ENCODE data around the gene PSMA1. TPM values are rescaled to one million over a fixed set of nuclear protein-coding genes. Genes with fewer than 3 reads are reported as not detected.

PSMA1 gene
- total RNA-seq, 1 experiment from 2014 or later: 217 TPM

DNA sequence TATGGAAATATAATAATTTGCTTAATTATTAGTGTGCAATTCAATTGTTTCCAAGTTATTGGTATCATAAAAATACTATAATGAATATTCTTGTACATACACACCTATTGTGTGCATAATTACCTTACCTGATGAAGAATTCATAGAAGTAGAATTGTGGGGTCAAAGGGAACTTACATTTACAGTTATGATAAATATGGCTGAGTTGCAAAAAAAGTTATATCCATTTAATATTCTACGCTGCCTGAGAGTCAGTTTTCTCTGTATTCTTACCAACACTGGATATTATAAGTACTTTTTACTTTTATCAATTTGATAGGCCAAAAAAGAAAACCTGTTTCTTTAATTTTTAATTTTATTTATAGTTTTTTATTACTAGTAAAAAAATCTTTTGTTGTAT lies 2.1 kb upstream of the PSMA1 start:
- no peak overlapping the region for H2AFZ ChIP-seq (ENCODE audit: low read length)

GRCh38 chr11:14520747-14521151 lies 563 bp upstream of the PSMA1 start:
- H2AFZ ChIP-seq (ENCODE audit: low read length): peak overlapping the region; percentile 100
- H3K79me2 ChIP-seq (ENCODE audit: low read length): peaks cover 35% of the 10 kb centered on the region
- no peaks in the 10 kb centered on the region for H3K9me3 ChIP-seq (ENCODE audit: low read length)
- peaks cover 15% of the 10 kb centered on the region; the same call in 1 of the 2 replicates for H3K36me3 ChIP-seq (ENCODE audit: insufficient read depth, low read length)
- H3K4me2 ChIP-seq (ENCODE audit: low read depth, low read length, poor library complexity, severe bottlenecking): peak overlapping the region; percentile 100
- H3K9me2 ChIP-seq (replicated peaks; ENCODE audit: insufficient read depth, low read length): no peaks in the 10 kb centered on the region
- DNase-seq: peak; percentile 42
- H3K27me3 ChIP-seq (ENCODE audit: low read length): no peaks in the 10 kb centered on the region
- peaks cover 12% of the 10 kb centered on the region; the same call in 1 of the 2 replicates for H4K20me1 ChIP-seq (ENCODE audit: insufficient read depth, low read depth, low read length)
- peak overlapping the region; percentile 95 for H3K4me3 ChIP-seq (ENCODE audit: low read length)
- peak overlapping the region; percentile 88 for H3K9ac ChIP-seq (ENCODE audit: low read length)
- 0 out of 2 replicates have a peak overlapping the region, but pooled peaks have one; percentile 41 for H3K27ac ChIP-seq (ENCODE audit: low read length)
- H3K4me1 ChIP-seq (ENCODE audit: low read length): peaks cover 19% of the 10 kb centered on the region

More for the DNA sequence above, 2.1 kb upstream of the PSMA1 start:
- H3K9me3 ChIP-seq (ENCODE audit: low read length): no peaks in the 10 kb centered on the region
- H3K79me2 ChIP-seq (ENCODE audit: low read length): peaks cover 30% of the 10 kb centered on the region
- no peaks in the 10 kb centered on the region for H3K9me2 ChIP-seq (replicated peaks; ENCODE audit: insufficient read depth, low read length)
- H3K4me3 ChIP-seq (ENCODE audit: low read length): no peak overlapping the region
- no peaks in the 10 kb centered on the region for H3K27me3 ChIP-seq (ENCODE audit: low read length)
- no peak overlapping the region for H3K9ac ChIP-seq (ENCODE audit: low read length)
- H3K36me3 ChIP-seq (ENCODE audit: insufficient read depth, low read length): peaks cover 6% of the 10 kb centered on the region; the same call in 1 of the 2 replicates
- peaks cover 12% of the 10 kb centered on the region; the same call in 1 of the 2 replicates for H4K20me1 ChIP-seq (ENCODE audit: insufficient read depth, low read depth, low read length)
- H3K27ac ChIP-seq (ENCODE audit: low read length): no peak overlapping the region
- DNase-seq: no peak
- peaks cover 19% of the 10 kb centered on the region for H3K4me1 ChIP-seq (ENCODE audit: low read length)
- H3K4me2 ChIP-seq (ENCODE audit: low read depth, low read length, poor library complexity, severe bottlenecking): no peak overlapping the region

- Histone ChIP-seq H3K4me3 (ENCODE audit: low read length) (peak overlapping the region; percentile 95), H3K9me2 (replicated peaks; ENCODE audit: insufficient read depth, low read length) (no peaks in the 10 kb centered on the region), H3K27ac (ENCODE audit: low read length) (peak overlapping the region; percentile 69), H3K4me2 (ENCODE audit: low read depth, low read length, poor library complexity, severe bottlenecking) (peak overlapping the region; percentile 100), H3K27me3 (ENCODE audit: low read length) (no peaks in the 10 kb centered on the region), H4K20me1 (ENCODE audit: insufficient read depth, low read depth, low read length) (peaks cover 12% of the 10 kb centered on the region; the same call in 1 of the 2 replicates), H3K9me3 (ENCODE audit: low read length) (no peaks in the 10 kb centered on the region), H3K4me1 (ENCODE audit: low read length) (peaks cover 19% of the 10 kb centered on the region), H3K36me3 (ENCODE audit: insufficient read depth, low read length) (peaks cover 21% of the 10 kb centered on the region; the same call in 1 of the 2 replicates), H2AFZ (ENCODE audit: low read length) (peak overlapping the region; percentile 100; the same call in 1 of the 2 replicates), H3K9ac (ENCODE audit: low read length) (peak overlapping the region; percentile 88), H3K79me2 (ENCODE audit: low read length) (peaks cover 40% of the 10 kb centered on the region)
- no peak for DNase-seq
Measured at GRCh38 chr11:14519597-14519916, 629 bp downstream of the PSMA1 start.

GRCh38 chr11:14518820-14519219 lies 1.4 kb downstream of the PSMA1 start:
- H3K79me2 ChIP-seq (ENCODE audit: low read length): peaks cover 46% of the 10 kb centered on the region
- peak overlapping the region; percentile 95 for H3K4me3 ChIP-seq (ENCODE audit: low read length)
- H3K9me2 ChIP-seq (replicated peaks; ENCODE audit: insufficient read depth, low read length): no peaks in the 10 kb centered on the region

DNA sequence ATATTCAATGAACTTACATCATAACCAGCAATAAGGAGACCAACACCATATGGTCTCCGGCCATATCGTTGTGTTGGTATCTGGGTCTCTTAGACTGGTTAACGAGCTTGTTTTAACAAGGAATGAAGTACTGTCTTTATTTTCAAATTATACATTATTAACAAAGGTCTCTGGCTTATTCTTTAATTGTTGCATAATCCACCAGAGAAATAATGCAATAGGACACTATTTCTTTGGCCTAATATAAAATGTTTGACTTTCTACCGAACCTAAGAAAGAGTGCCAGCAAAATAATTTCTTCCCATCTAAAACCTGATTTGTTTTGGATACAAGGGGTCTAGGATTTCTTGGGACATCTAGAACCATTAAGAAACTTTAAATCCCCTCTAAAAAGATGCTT lies 6.4 kb downstream of the PSMA1 start:
- Histone ChIP-seq H3K9me2 (replicated peaks; ENCODE audit: insufficient read depth, low read length) (no peaks in the 10 kb centered on the region), H4K20me1 (ENCODE audit: insufficient read depth, low read depth, low read length) (0 out of 2 replicates have a peak, but pooled peaks cover 4% of the 10 kb centered on the region), H3K27ac (ENCODE audit: low read length) (no peak overlapping the region), H3K9me3 (ENCODE audit: low read length) (no peaks in the 10 kb centered on the region), H3K36me3 (ENCODE audit: insufficient read depth, low read length) (peaks cover 67% of the 10 kb centered on the region), H3K4me1 (ENCODE audit: low read length) (peaks cover 8% of the 10 kb centered on the region), H3K27me3 (ENCODE audit: low read length) (no peaks in the 10 kb centered on the region), H3K79me2 (ENCODE audit: low read length) (peaks cover 48% of the 10 kb centered on the region), H3K9ac (ENCODE audit: low read length) (no peak overlapping the region), H3K4me2 (ENCODE audit: low read depth, low read length, poor library complexity, severe bottlenecking) (no peak overlapping the region), H2AFZ (ENCODE audit: low read length) (no peak overlapping the region), H3K4me3 (ENCODE audit: low read length) (no peak overlapping the region)
- DNase-seq: no peak

More at GRCh38 chr11:14518820-14519219, 1.4 kb downstream of the PSMA1 start:
- Histone ChIP-seq H3K36me3 (ENCODE audit: insufficient read depth, low read length) (peaks cover 29% of the 10 kb centered on the region; the same call in 1 of the 2 replicates), H3K4me1 (ENCODE audit: low read length) (peaks cover 19% of the 10 kb centered on the region), H3K4me2 (ENCODE audit: low read depth, low read length, poor library complexity, severe bottlenecking) (peak overlapping the region; percentile 100), H3K9ac (ENCODE audit: low read length) (peak overlapping the region; percentile 88), H3K9me3 (ENCODE audit: low read length) (no peaks in the 10 kb centered on the region), H3K27ac (ENCODE audit: low read length) (no peak overlapping the region), H2AFZ (ENCODE audit: low read length) (no peak overlapping the region), H3K27me3 (ENCODE audit: low read length) (no peaks in the 10 kb centered on the region), H4K20me1 (ENCODE audit: insufficient read depth, low read depth, low read length) (peaks cover 12% of the 10 kb centered on the region; the same call in 1 of the 2 replicates)
- DNase-seq: no peak

- Histone ChIP-seq H4K20me1 (ENCODE audit: insufficient read depth, low read depth, low read length) (no peaks in the 10 kb centered on the region), H3K4me3 (ENCODE audit: low read length) (no peak overlapping the region), H3K9ac (ENCODE audit: low read length) (no peak overlapping the region), H3K9me3 (ENCODE audit: low read length) (no peaks in the 10 kb centered on the region), H3K79me2 (ENCODE audit: low read length) (0 out of 2 replicates have a peak, but pooled peaks cover 1% of the 10 kb centered on the region), H3K4me1 (ENCODE audit: low read length) (peaks cover 15% of the 10 kb centered on the region), H3K9me2 (replicated peaks; ENCODE audit: insufficient read depth, low read length) (no peaks in the 10 kb centered on the region), H3K4me2 (ENCODE audit: low read depth, low read length, poor library complexity, severe bottlenecking) (no peak overlapping the region), H2AFZ (ENCODE audit: low read length) (no peak overlapping the region), H3K36me3 (ENCODE audit: insufficient read depth, low read length) (peaks cover 63% of the 10 kb centered on the region), H3K27me3 (ENCODE audit: low read length) (no peaks in the 10 kb centered on the region), H3K27ac (ENCODE audit: low read length) (no peak overlapping the region)
- DNase-seq: no peak
Measured at GRCh38 chr11:14506532-14506931, 13.7 kb downstream of the PSMA1 start.

GRCh38 chr11:14503023-14503422 lies 17.2 kb downstream of the PSMA1 start:
- Histone ChIP-seq H3K9me3 (ENCODE audit: low read length) (no peaks in the 10 kb centered on the region), H2AFZ (ENCODE audit: low read length) (no peak overlapping the region), H3K9ac (ENCODE audit: low read length) (no peak overlapping the region), H3K27me3 (ENCODE audit: low read length) (no peaks in the 10 kb centered on the region), H4K20me1 (ENCODE audit: insufficient read depth, low read depth, low read length) (peaks cover 6% of the 10 kb centered on the region; the same call in 1 of the 2 replicates), H3K36me3 (ENCODE audit: insufficient read depth, low read length) (peaks cover 39% of the 10 kb centered on the region), H3K79me2 (ENCODE audit: low read length) (peaks cover 14% of the 10 kb centered on the region), H3K4me3 (ENCODE audit: low read length) (no peak overlapping the region), H3K4me1 (ENCODE audit: low read length) (peaks cover 42% of the 10 kb centered on the region), H3K27ac (ENCODE audit: low read length) (no peak overlapping the region), H3K9me2 (replicated peaks; ENCODE audit: insufficient read depth, low read length) (no peaks in the 10 kb centered on the region), H3K4me2 (ENCODE audit: low read depth, low read length, poor library complexity, severe bottlenecking) (no peak overlapping the region)
- peak; percentile 36 for DNase-seq

DNA sequence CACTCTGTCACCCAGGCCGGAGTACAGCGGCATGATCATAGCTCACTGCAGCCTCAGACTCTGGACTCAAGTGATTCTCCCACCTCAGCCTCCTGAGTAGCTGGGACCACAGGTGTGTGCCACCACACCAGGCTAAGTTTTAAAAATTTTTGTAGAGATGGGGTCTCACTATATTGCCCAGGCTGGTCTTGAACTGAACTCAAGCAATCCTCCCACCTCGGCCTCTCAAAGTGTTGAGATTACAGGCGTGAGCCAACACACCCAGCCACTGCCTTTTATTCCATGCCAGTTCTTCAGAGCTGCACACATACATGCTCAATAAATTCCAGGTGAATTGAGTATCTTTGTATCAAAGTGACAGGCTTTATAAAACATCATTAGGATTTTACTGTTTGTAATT lies 18.1 kb downstream of the PSMA1 start:
- H3K9ac ChIP-seq (ENCODE audit: low read length): no peak overlapping the region
- no peak overlapping the region for H3K4me3 ChIP-seq (ENCODE audit: low read length)
- H3K9me2 ChIP-seq (replicated peaks; ENCODE audit: insufficient read depth, low read length): no peaks in the 10 kb centered on the region
- no peak overlapping the region for H3K4me2 ChIP-seq (ENCODE audit: low read depth, low read length, poor library complexity, severe bottlenecking)
- H2AFZ ChIP-seq (ENCODE audit: low read length): no peak overlapping the region
- H4K20me1 ChIP-seq (ENCODE audit: insufficient read depth, low read depth, low read length): peaks cover 6% of the 10 kb centered on the region; the same call in 1 of the 2 replicates
- peaks cover 41% of the 10 kb centered on the region for H3K36me3 ChIP-seq (ENCODE audit: insufficient read depth, low read length)
- H3K79me2 ChIP-seq (ENCODE audit: low read length): peaks cover 23% of the 10 kb centered on the region
- H3K9me3 ChIP-seq (ENCODE audit: low read length): no peaks in the 10 kb centered on the region
- H3K27ac ChIP-seq (ENCODE audit: low read length): peak overlapping the region; percentile 69
- no peak for DNase-seq
- no peaks in the 10 kb centered on the region for H3K27me3 ChIP-seq (ENCODE audit: low read length)
- H3K4me1 ChIP-seq (ENCODE audit: low read length): peaks cover 42% of the 10 kb centered on the region

Measured in Karpas-422 (cell line).